Stimulated activated CD8-positive, alpha-beta memory T cell treated with anti-CD3 and anti-CD28 coated beads, Interleukin-4, amount 100 ng/mL, for 48 hours (primary cell): ENCODE data around the gene ARL8B.

Source experiments
- DNase-seq: peaks from one replicate; pipeline ENCODE4 v3.0.0-alpha.2; 2020

The ARL8B gene

GRCh38 chr3:5188419-5189221 lies 66.5 kb downstream of the ARL8B start:
- DNase-seq, result peak; percentile 64

DNA sequence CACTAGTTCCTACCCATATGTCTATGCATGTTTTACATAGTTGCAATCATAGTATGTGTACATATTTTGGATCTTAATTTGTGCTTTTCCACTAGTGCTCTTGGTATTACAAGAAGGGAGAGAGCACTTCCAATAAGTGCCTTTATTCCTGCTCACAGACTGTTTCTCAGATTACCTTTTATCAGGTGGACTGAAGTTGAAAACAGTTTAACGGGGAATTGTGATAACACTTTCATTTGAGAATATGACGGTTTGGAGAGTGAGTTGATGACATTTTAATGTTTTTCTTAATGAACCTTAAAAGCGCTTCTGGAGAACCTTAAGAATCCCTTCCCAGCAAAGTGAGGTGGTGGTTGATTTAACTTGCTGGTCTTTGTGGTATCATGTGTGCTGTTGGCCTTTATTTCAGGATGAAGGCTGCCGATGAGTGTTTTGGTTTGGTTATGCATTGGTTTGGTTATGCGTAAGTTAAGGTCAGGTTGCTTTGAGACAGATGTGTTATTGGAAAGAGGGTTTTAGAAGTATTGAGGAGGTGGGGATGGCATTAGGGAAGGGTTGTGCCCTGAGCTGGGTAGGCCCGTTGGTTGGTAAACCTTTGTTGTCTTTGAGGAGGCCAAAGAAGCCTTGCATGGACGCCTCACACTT lies 68.2 kb downstream of the ARL8B start:
- peak; percentile 56 for DNase-seq

DNA sequence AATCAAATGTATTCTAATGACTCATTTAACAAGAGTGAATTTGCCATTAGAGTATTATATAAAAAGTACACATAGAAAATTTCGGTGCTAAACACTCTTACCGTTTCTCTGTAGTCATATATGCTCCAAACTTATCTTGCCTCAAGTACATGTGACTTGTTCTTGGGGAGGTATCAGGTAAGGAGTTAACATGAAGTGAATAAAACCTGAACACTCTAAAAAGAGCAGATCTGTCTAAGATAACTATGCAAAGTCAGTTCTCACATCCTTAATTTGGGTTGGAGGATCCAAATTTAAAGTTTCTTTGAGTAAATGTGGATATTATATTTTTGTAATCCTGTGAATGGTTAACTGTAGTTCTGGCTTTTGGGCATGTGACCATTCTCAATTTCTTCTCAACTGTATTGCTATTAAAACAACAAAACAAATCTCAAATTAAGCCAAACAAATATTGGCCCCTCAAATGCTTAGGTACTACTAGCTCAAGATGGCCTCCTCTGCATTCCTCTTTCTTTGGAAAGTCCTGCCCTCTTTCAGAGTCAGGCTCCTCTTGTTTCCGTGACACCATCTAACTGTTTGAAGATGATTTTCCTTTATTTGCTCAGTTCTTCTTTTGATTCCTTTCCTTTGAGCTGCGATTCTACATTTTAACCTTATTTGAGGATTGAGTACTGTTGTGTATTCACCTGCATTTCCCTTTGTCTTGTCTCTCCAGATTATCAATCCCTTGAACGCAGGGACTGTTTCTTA lies 69.6 kb downstream of the ARL8B start:
- DNase-seq, result no peak

DNA sequence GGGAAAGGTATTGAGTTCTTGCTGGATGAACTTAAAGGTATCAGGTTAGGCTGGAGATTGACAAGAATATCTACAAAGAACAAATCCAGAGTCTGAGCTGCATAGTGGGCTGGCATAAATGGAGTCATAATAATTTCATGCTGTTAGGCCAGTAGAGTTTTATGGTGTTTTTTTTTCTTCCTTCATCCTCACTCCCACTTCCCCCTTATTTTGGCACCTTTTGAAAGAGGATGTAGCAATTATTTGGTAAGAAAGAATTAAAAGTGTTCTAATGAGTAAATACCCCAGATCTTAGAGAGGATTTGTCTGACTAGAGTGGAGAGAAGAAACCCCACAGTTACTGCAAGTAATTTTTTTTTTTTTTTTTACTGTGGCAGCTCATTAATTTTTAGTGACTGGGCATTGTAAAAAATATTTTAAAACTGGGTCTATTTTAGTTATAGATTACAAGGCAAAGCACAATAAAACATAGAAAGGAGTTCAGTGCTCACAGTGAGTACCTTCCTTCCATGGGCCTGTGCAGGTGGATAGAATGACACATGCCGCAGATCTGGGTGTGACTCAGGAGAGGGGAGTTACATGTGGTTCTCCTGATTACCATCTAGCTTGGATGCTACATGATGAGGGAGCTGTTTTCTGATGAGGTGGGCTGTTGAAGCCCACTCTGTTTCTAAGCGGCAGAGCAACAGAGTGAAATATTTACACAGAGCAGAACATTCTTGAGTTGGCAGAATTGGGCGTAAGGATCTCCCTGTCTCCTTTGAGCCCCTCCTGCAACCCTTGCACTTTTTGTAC lies 70.7 kb downstream of the ARL8B start:
- peak; percentile 69 for DNase-seq

GRCh38 chr3:5194341-5194740 lies 72.2 kb downstream of the ARL8B start:
- no peak for DNase-seq

- no peak for DNase-seq
These were observed 72.9 kb downstream of the ARL8B start for GRCh38 chr3:5194801-5195509.

DNA sequence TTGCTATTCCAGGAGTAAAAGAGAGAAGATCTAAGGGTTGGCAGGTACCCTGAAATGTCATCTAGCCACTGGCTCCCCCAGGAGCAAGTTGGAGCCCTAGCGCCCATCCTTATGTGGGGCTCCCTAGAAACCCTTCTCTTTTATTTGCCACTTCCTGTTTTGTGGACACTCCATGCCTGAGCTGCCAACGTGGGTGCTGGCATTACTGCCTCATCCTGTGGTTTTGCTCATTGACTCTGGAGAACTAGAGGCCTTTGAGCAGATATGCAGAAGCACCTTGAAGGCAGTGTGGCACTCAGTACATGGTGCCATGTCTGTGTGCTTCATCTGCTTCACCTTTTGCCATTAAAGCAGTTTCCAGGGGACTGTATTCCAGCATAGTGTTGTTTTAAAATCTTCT lies 73.5 kb downstream of the ARL8B start:
- DNase-seq, result peak; percentile 58

DNA sequence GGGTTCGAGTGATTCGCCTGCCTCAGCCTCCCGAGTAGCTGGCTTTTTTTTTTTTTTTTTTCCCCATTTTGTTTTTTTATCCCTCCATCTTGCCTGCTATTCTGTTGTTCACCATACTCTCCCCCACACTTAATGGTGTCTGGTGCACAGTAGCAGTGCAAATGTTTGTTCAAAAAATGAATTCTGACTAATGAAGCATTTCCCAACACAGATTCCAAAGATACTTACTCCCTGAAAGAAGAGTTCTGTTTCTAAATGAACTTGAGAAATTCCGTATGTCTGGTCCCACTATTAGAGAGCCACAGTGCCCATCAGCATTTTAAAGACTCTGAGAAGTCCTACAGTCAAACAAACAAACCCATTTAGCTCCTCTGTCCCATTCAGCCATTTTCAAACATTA lies 74.9 kb downstream of the ARL8B start:
- DNase-seq, result no peak

DNA sequence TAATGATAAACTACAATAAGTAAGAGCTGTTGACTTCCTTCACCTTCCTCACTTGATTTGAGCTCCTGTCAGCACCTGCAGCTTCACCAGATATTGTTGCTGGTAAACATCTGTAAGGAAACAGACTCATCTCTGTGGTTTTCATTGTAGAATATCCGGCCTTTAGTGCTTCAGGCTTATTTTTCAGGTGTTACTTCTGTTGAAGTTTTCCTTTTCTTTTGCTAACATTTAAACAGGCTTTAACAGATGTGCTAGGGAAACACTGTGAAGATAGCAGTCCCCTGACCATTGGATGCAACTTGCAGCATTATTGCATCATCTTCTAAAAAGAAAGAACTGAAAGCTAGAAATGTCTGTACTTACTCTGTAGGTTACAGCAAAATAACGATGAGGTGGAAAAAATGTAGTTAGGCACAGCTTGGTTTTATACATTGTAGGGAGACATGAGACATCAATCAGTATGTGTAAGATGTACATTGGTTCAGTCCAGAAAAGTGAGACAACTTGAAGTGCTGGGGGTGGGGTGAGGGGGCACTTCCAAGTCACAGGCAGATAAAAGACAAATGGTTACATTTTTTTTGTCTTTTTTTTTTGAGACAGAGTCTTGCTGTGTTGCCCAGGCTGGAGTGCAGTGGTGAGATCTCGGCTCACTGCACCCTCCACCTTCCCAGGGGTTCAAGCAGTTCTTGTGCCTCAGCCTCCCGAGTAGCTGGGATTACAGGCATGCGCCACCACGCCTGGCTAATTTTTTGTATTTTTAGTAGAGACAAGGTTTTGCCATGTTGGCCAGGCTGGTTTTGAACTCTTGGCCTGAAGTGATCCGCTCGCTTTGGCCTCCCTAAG lies 75.6 kb downstream of the ARL8B start:
- DNase-seq, result peak; percentile 53

GRCh38 chr3:5198313-5198677 lies 76.2 kb downstream of the ARL8B start:
- DNase-seq, result no peak

DNA sequence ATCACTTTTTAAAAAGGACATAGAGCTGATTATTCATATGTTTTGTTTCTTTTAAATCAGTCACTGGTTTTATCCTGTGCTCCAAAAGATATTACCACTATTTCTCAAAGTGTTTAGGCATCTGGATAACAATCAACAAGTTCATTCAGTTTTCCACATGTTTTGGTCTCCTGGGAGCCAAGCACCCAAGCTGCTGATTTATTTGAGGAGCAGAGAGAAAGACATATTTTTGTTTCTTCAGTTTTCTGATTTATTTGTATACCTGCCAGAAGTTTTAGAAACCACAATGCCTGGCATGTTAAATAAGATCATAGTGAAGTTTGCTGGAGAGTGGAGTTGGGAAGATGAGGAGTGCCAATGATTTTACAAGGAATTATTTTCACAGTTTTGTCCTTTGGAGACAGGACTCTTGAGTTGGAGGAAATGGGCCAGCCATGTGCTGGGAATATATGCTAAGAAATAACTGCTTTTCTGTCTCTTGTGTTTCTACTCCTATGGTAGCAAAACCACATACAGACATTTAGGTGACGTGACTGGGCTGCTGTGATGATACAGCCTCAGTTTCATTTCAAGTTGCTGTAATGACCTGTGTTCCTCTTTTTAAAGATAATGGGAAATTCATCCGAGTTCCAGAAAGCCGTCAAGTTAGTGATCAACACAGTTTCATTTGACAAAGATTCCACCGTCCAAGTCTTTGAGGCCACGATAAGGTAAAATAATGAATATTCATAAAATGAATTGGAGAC lies 77.1 kb downstream of the ARL8B start:
- no peak for DNase-seq

- no peak for DNase-seq
These were observed 79.4 kb downstream of the ARL8B start for GRCh38 chr3:5201536-5201935.

- DNase-seq, result no peak
These were observed 80.1 kb downstream of the ARL8B start for GRCh38 chr3:5202222-5202621.

GRCh38 chr3:5205165-5205941 lies 83.3 kb downstream of the ARL8B start:
- peak; percentile 73 for DNase-seq

- no peak for DNase-seq
These were observed 88.8 kb downstream of the ARL8B start for GRCh38 chr3:5210926-5211325.

DNA sequence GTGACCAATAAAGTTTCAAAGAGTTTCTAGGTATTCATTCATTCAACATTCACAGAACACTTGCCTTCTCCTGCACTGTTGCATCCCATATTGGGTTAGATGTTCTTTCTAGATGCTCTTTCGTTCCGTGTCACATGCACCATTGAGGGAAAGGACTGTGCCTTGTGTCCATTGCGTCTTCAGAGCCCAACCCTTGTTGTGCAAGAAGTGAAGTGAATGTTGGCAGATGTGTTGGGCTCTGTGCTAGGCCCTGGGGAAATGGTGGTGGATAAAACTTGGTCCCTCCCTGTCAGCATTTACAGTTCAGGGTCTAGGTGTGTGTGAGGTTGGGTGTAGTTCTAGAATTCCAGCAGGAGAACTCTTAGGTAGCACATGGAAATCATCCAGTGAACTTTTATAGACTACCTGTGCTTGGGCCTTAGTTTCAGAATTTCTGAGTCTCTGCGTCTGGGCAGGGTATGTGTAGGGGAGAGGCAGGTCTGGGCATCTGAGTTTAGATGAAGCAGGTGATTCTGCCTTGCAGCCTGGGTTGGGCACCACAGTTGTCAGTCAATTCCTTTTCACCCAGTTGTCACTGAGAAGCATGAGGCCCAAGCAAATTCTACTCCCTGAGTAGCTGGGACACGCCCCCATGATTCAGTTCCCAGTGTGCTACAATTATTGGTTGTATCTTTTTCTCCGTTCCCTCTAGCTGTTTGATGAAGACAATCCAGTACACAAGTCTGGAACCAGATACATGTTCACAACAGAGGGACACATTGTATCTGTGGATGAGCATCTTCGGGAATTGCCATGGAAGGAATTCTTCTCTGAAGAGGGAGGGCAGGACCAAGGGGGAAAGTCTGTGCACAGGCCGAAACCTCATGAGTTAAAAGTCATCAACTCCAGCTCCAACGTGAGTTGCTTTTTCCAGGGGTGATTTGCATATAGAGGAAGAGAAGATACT lies 90.8 kb downstream of the ARL8B start:
- no peak for DNase-seq

- DNase-seq, result no peak
These were observed 91.5 kb downstream of the ARL8B start for GRCh38 chr3:5213574-5213966.

- no peak for DNase-seq
These were observed 92.3 kb downstream of the ARL8B start for GRCh38 chr3:5214352-5214751.
